ENCODE data around the gene CCBE1. TPM values are rescaled to one million over a fixed set of nuclear protein-coding genes. Genes with fewer than 3 reads are reported as not detected.
A peak's percentile ranks its signal among the peaks of the same experiment; 100 is the strongest.

The CCBE1 gene
- polyA plus RNA-seq, 1 of the 3 experiments (the other 2 are of a cell fraction): 5.0 TPM

GRCh38 chr18:59660786-59661743 is 36.2 kb downstream of the CCBE1 start:
- 84% methylated on average over 8 of the region's 8 CpGs for WGBS (ENCODE audit: low lambda C conversion rate)
- no peaks in the 10 kb centered on the region for H3K9me3 ChIP-seq
- POLR2A ChIA-PET: no interaction called here
- no peaks in the 10 kb centered on the region for H3K27me3 ChIP-seq (ENCODE audit: insufficient read depth)
- H3K9me2 ChIP-seq: no peaks in the 10 kb centered on the region
- CTCF ChIA-PET: no interaction called here
- peak overlapping the region in 1 of 2 experiments; percentile 26; a peak in 2 of 4 replicates for H3K27ac ChIP-seq (ENCODE audit: low read depth in 2 of 2, low read length in 1 of 2)
- no peaks in the 10 kb centered on the region for H3K4me1 ChIP-seq (ENCODE audit: control insufficient read depth in 1 of 2, insufficient read depth in 2 of 2, low read depth in 1 of 2, low read length in 1 of 2)
- H2AFZ ChIP-seq (ENCODE audit: low read depth): no peak overlapping the region
- no peak for DNase-seq
- H3K9ac ChIP-seq: no peak overlapping the region
- H3K4me2 ChIP-seq: no peak overlapping the region
- H3F3A ChIP-seq (replicated peaks; ENCODE audit: insufficient read depth): peaks cover 9% of the 10 kb centered on the region
- peaks cover 10% of the 10 kb centered on the region; the same call in 1 of the 2 replicates for H3K79me2 ChIP-seq (ENCODE audit: insufficient read depth)
- TF ChIP-seq MEF2A (IDR thresholded peaks at IDR 0.05; ENCODE audit: borderline replicate concordance, low read depth) (no peak), RXRA (IDR thresholded peaks at IDR 0.05; ENCODE audit: borderline replicate concordance, low read depth) (no peak), FOXJ3 (CRISPR knock-in tag; IDR thresholded peaks at IDR 0.05) (no peak), RFX5 (IDR thresholded peaks at IDR 0.05; ENCODE audit: low read length) (no peak), TEAD4 (IDR thresholded peaks at IDR 0.05; ENCODE audit: borderline replicate concordance, insufficient read depth) (no peak), EP300 (IDR thresholded peaks at IDR 0.05; ENCODE audit: borderline replicate concordance in 1 of 2, low read depth in 1 of 2, low read length in 1 of 2) (no peak), IRF3 (IDR thresholded peaks at IDR 0.05; ENCODE audit: low read depth, low read length) (no peak), TCF12 (IDR thresholded peaks at IDR 0.05) (no peak), ZBTB33 (IDR thresholded peaks at IDR 0.05; ENCODE audit: borderline replicate concordance, low read depth) (no peak)
- H3K4me3 ChIP-seq (ENCODE audit: low read depth in 2 of 2, low read length in 1 of 2): no peak overlapping the region
- no peaks in the 10 kb centered on the region for H3K36me3 ChIP-seq (replicated peaks in 1 of 2; ENCODE audit: control insufficient read depth in 1 of 2, insufficient read depth in 2 of 2, low read length in 1 of 2)
- H4K20me1 ChIP-seq (ENCODE audit: insufficient read depth): no peaks in the 10 kb centered on the region

DNA sequence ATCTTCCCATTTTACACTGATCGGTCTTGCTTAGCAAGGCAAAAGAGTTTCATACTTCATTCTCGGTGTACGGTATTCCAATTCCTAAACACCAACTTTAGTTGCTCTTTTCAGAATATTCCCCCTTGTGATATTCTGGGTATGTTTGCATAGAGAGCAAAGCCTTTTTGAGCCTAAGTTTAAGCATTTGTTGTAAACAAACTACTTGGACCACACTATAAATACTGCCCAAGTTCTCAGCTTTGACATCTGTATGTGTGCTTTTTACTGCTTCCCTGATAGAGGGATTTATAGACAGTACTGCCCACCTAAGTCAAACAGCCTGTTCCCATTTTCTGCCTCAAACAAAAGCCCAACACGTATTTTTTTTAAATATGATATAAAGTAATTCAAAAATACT is 36.9 kb downstream of the CCBE1 start:
- Histone ChIP-seq H3K9me3 (no peaks in the 10 kb centered on the region), H3F3A (replicated peaks; ENCODE audit: insufficient read depth) (peaks cover 9% of the 10 kb centered on the region), H2AFZ (ENCODE audit: low read depth) (no peak overlapping the region), H3K4me2 (no peak overlapping the region), H3K27ac (ENCODE audit: low read depth in 2 of 2, low read length in 1 of 2) (peak overlapping the region in 1 of 2 experiments; percentile 26; a peak in 2 of 4 replicates), H3K4me3 (ENCODE audit: low read depth in 2 of 2, low read length in 1 of 2) (no peak overlapping the region), H4K20me1 (ENCODE audit: insufficient read depth) (no peaks in the 10 kb centered on the region), H3K36me3 (replicated peaks in 1 of 2; ENCODE audit: control insufficient read depth in 1 of 2, insufficient read depth in 2 of 2, low read length in 1 of 2) (no peaks in the 10 kb centered on the region), H3K9me2 (no peaks in the 10 kb centered on the region), H3K79me2 (ENCODE audit: insufficient read depth) (peaks cover 10% of the 10 kb centered on the region; the same call in 1 of the 2 replicates), H3K9ac (no peak overlapping the region), H3K4me1 (ENCODE audit: control insufficient read depth in 1 of 2, insufficient read depth in 2 of 2, low read depth in 1 of 2, low read length in 1 of 2) (no peaks in the 10 kb centered on the region), H3K27me3 (ENCODE audit: insufficient read depth) (no peaks in the 10 kb centered on the region)
- no peak for DNase-seq
- WGBS (ENCODE audit: low lambda C conversion rate): 77% methylated on average over 4 of the region's 4 CpGs
- ChIA-PET CTCF (interaction anchor here (0.9 to 1.5 kb wide), 3 partner anchors 10 to 200 kb away, joined by 3 to 5 read pairs (median 4); no protein-coding TSS in a partner anchor), POLR2A (no interaction called here)
- TF ChIP-seq RAD21 (IDR thresholded peaks at IDR 0.05; ENCODE audit: low read length) (no peak), GABPA (IDR thresholded peaks at IDR 0.05; ENCODE audit: low read depth) (no peak), TCF12 (IDR thresholded peaks at IDR 0.05) (no peak), RFX5 (IDR thresholded peaks at IDR 0.05; ENCODE audit: low read length) (no peak), JUND (IDR thresholded peaks at IDR 0.05) (no peak), CHD2 (IDR thresholded peaks at IDR 0.05; ENCODE audit: low read length, partially characterized antibody) (no peak), FOXJ3 (CRISPR knock-in tag; IDR thresholded peaks at IDR 0.05) (no peak), POLR2AphosphoS5 (IDR thresholded peaks at IDR 0.05; ENCODE audit: low read depth, low read length) (no peak), PBX3 (IDR thresholded peaks at IDR 0.05) (no peak), NFIC (IDR thresholded peaks at IDR 0.05; ENCODE audit: borderline replicate concordance) (no peak), MEF2A (IDR thresholded peaks at IDR 0.05; ENCODE audit: borderline replicate concordance, low read depth) (no peak), RXRA (IDR thresholded peaks at IDR 0.05; ENCODE audit: borderline replicate concordance, low read depth) (no peak), MXI1 (IDR thresholded peaks at IDR 0.05; ENCODE audit: low read depth, low read length) (no peak), RCOR1 (IDR thresholded peaks at IDR 0.05; ENCODE audit: low read length) (no peak), SMC3 (IDR thresholded peaks at IDR 0.05; ENCODE audit: low read depth, low read length) (no peak)
- TF ChIP-seq, protein P1, sequence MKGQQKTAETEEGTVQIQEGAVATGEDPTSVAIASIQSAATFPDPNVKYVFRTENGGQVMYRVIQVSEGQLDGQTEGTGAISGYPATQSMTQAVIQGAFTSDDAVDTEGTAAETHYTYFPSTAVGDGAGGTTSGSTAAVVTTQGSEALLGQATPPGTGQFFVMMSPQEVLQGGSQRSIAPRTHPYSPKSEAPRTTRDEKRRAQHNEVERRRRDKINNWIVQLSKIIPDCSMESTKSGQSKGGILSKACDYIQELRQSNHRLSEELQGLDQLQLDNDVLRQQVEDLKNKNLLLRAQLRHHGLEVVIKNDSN (IDR thresholded peaks at IDR 0.05; ENCODE audit: borderline replicate concordance, low read depth): no peak
